H1 (cell line): ENCODE measurements around the gene NCOA5. TPM values are rescaled to one million over a fixed set of nuclear protein-coding genes. Genes with fewer than 3 reads are reported as not detected.

Experiments used
- BRCA1 ChIP-seq: IDR thresholded peaks from 2 replicates; pipeline ENCODE4 v1.6.1; 2012; ENCODE audit warnings: low read depth, low read length, improper control_type of control experiment
- KDM5A ChIP-seq: fragments of 200-600 bp; IDR thresholded peaks from 2 replicates; pipeline ENCODE4 v1.7.1; 2012; ENCODE audit warnings: mild to moderate bottlenecking, low read length, inconsistent platforms, mixed read lengths
- RAD21 ChIP-seq, 2 experiments: IDR thresholded peaks in 1 of 2; conservative IDR thresholded peaks in 1 of 2; 2 replicates each; pipeline ENCODE4 v1.6.1; 2011; ENCODE audit warnings: low read depth in 2 of 2, low read length in 2 of 2, improper control_type of control experiment in 1 of 2, inconsistent platforms in 1 of 2, mild to moderate bottlenecking in 1 of 2, moderate library complexity in 1 of 2
- SAP30 ChIP-seq: fragments of 300-600 bp; sonication (generic); IDR thresholded peaks from 2 replicates; pipeline ENCODE4 v1.7.1; 2012; ENCODE audit warnings: low read length, moderate library complexity, mild to moderate bottlenecking, inconsistent platforms; ENCODE audit not compliant: insufficient read depth, insufficient replicate concordance
- SIN3A ChIP-seq, 2 experiments: IDR thresholded peaks in 1 of 2; conservative IDR thresholded peaks in 1 of 2; 2 replicates each; pipeline ENCODE4 v1.6.1; 2011 to 2012; ENCODE audit warnings: low read length in 2 of 2, improper control_type of control experiment in 1 of 2, low read depth in 1 of 2, mild to moderate bottlenecking in 1 of 2
- SUZ12 ChIP-seq: fragments of 200-600 bp; sonication (generic); IDR thresholded peaks from 2 replicates; pipeline ENCODE4 v1.6.1; 2012; ENCODE audit warnings: mild to moderate bottlenecking, inconsistent platforms, low read length, moderate library complexity, mixed read lengths
- TCF12 ChIP-seq: IDR thresholded peaks from 2 replicates; pipeline ENCODE4 v1.6.1; 2011; ENCODE audit warnings: low read depth, mild to moderate bottlenecking, low read length
- polyA plus RNA-seq, 7 experiments: library from polyadenylated mRNA; depleted of rRNA in 3 of 7; stranded (reverse) in 5 of 7; unstranded in 2 of 7; fragments of >200 nt in 5 of 7; fragments of 200-250 nt in 2 of 7; gene quantifications; 1 replicate in 5 of 7; 2 replicates in 1 of 7; 4 replicates in 1 of 7; pipeline versions ENCODE4 v1.2.1 to v1.2.3, GENCODE V29; 2011 to 2013; ENCODE audit warnings: missing spikeins in 2 of 7, mixed read lengths in 2 of 7
- total RNA-seq: library from RNA; stranded (reverse); fragmentation: NEBNext Ultra II Directional; extraction: Animal tissue kit (Norgen Biotek cat#: 25700); gene quantifications from 2 replicates; pipeline ENCODE4 v1.2.1, GENCODE V29; 2021

NCOA5 gene
- total and polyA plus RNA-seq, 2 of the 8 experiments (the other 6 are each of a cell fraction or from before 2014, with no cell fraction given) = 20.4 to 29.0 TPM

DNA sequence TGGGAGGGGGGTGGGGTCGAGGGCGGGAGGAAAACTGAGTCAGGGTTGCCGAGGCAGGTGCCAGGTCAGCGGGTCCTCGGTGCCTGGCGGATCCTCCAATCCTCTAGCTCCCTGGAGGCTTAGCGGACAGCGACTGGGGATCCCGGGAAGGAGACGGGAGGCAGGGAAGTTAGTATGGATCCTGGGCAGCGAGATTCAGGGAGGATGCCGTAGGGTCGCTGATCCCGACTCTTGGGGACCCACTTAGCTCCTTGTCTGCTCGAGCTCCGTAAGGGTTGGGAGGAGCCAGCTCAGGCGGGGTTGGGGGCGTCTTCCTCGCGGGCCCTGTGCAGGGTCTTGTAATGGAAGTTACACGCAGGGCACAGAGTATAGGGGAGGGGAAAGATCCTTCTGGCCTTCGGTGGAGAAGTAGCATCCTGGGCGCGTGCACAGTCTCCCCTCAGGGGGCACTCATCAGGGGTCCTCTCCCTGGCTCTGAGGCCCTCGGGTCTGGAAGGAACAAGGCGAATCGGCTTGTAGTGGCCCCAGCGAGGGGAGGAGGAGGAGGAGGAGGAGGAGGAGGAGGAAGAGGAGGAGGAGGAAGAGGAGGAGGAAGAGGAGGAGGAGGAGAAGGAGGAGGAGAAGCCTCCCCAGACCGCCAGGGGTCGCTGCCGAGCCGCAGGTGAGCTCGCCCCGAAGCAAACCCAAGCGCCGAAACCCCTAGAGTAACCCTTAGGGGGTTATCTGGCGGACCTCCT is 67.2 kb downstream of the NCOA5 start (continued):
- peak; percentile 75 to 82 for TF ChIP-seq RAD21 (IDR thresholded peaks at IDR 0.05 in 1 of 2, conservative IDR thresholded peaks at IDR 0.05 in 1 of 2; ENCODE audit: low read depth in 2 of 2, low read length in 2 of 2)
- TF ChIP-seq TCF12 = no peak
- no peak for TF ChIP-seq SAP30
- TF ChIP-seq KDM5A = 0 out of 2 replicates have a peak, but pooled peaks have one; percentile 27
- TF ChIP-seq SUZ12 = no peak
- peak in 1 of 2 experiments; percentile 41; a peak in 1 of 4 replicates for TF ChIP-seq SIN3A (conservative IDR thresholded peaks at IDR 0.05 in 1 of 2, IDR thresholded peaks at IDR 0.05 in 1 of 2; ENCODE audit: low read depth in 1 of 2, low read length in 2 of 2)
- no peak for TF ChIP-seq BRCA1
